ENCODE data around the gene LPP.

LPP gene

GRCh38 chr3:188139466-188139865 lies 14.5 kb upstream of the LPP start:
- DNase-seq = no peak

- no peak for DNase-seq
Measured at GRCh38 chr3:188146219-188146618, 7.7 kb upstream of the LPP start.

- DNase-seq = no peak
Measured at GRCh38 chr3:188147782-188148181, 6.2 kb upstream of the LPP start.

GRCh38 chr3:188148318-188148717 lies 5.6 kb upstream of the LPP start:
- DNase-seq = no peak

- no peak for DNase-seq
Measured at GRCh38 chr3:188149587-188149986, 4.4 kb upstream of the LPP start.

GRCh38 chr3:188150982-188151381 lies 3.0 kb upstream of the LPP start:
- no peak for DNase-seq

- DNase-seq = no peak
Measured at GRCh38 chr3:188151438-188151837, 2.5 kb upstream of the LPP start.

GRCh38 chr3:188152660-188153436 lies 1.1 kb upstream of the LPP start:
- DNase-seq = no peak

GRCh38 chr3:188153437-188154013 lies 432 bp upstream of the LPP start:
- DNase-seq = peak in 1 of 2 donors; percentile 71

- no peak for DNase-seq
Measured at GRCh38 chr3:188154809-188155574, 1.0 kb downstream of the LPP start.

GRCh38 chr3:188156056-188156455 lies 2.1 kb downstream of the LPP start:
- DNase-seq = no peak

GRCh38 chr3:188157407-188157806 lies 3.5 kb downstream of the LPP start:
- DNase-seq = no peak

GRCh38 chr3:188157971-188158370 lies 4.0 kb downstream of the LPP start:
- no peak for DNase-seq

- no peak for DNase-seq
Measured at GRCh38 chr3:188158731-188159310, 4.9 kb downstream of the LPP start.

GRCh38 chr3:188160751-188161150 lies 6.8 kb downstream of the LPP start:
- DNase-seq = no peak

- DNase-seq = no peak
Measured at GRCh38 chr3:188164248-188164687, 10.3 kb downstream of the LPP start.

GRCh38 chr3:188165596-188165995 lies 11.6 kb downstream of the LPP start:
- no peak for DNase-seq

GRCh38 chr3:188166441-188166840 lies 12.5 kb downstream of the LPP start:
- DNase-seq = no peak

- DNase-seq = no peak
Measured at GRCh38 chr3:188168186-188168585, 14.2 kb downstream of the LPP start.

GRCh38 chr3:188168648-188169047 lies 14.7 kb downstream of the LPP start:
- no peak for DNase-seq

- DNase-seq = no peak
Measured at GRCh38 chr3:188169830-188170455, 16.0 kb downstream of the LPP start.

GRCh38 chr3:188170461-188171459 lies 16.8 kb downstream of the LPP start:
- DNase-seq = no peak
